ENCODE results near the gene TP53I3. TPM values are rescaled to one million over a fixed set of nuclear protein-coding genes. Genes with fewer than 3 reads are reported as not detected.
A peak's percentile ranks its signal among the peaks of the same experiment; 100 is the strongest.
"Not testable (repeated sequence)": the region's sequence is repeated elsewhere in the genome, so short reads cannot be mapped to it uniquely, and the experiment has no call there.

The TP53I3 gene
- total and polyA plus RNA-seq, 8 donors: 17.0 to 43.0 (median 22.7) TPM

GRCh38 chr2:24045511-24046508 lies 38.8 kb downstream of the TP53I3 start:
- ATAC-seq (no peak), DNase-seq (no peak), FAIRE-seq (no peak)
- H3K9me3 ChIP-seq: no peaks in the 10 kb centered on the region
- H3K36me3 ChIP-seq: no peaks in the 10 kb centered on the region
- H3K27ac ChIP-seq: no peak overlapping the region
- intact Hi-C loops (cut with DNase I): no loop called here
- peaks cover 0 to 17% (median 0%) of the 10 kb centered on the region in 3 donors for H3K4me1 ChIP-seq
- peak overlapping the region in 1 of 4 donors; percentile 57 for H3K4me3 ChIP-seq
- WGBS, 2 donors: 71 to 76% methylated on average over 11 of the region's 11 CpGs
- TF ChIP-seq CTCF (IDR thresholded peaks at IDR 0.05): no peak
- H3K27me3 ChIP-seq: no peaks in the 10 kb centered on the region

DNA sequence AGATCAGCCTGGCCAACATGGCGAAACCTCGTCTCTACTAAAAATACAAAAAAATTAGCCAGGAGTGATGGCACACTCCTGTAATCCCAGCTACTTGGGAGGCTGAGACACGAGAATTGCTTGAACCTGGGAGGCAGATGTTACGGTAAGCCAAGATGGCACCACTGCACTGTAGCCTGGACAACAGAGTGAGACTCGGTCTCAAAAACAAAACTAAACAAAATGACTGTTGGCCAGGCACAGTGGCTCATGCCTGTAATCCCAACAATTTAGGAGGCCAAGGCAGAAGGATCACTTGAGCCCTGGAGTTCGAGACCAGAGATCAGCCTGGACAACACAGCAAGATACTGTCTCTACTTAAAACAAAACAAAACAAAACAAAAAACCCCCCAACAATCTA lies 41.5 kb downstream of the TP53I3 start:
- H3K27me3 ChIP-seq, FAIRE-seq: not testable (repeated sequence)
- WGBS, 2 donors: 90 to 96% methylated on average over 6 of the region's 6 CpGs

DNA sequence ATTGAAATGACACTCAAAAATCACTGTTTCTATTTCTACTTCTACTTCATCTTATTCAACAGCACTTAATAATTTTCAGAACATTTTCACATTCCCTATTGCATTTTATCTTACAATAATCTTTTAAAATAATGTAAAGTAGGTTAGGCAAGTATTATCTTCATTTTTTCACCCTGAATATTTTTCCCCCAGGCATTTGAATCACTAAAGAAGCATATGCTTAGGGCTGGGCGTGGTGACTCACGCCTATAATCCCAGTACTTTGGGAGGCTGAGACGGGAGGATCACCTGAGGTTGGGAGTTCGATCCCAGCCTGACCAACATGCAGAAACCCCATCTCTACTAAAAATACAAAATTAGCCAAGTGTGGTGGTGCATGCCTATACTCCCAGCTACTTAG lies 44.1 kb downstream of the TP53I3 start:
- no peak for TF ChIP-seq CTCF (IDR thresholded peaks at IDR 0.05)
- ATAC-seq (no peak), FAIRE-seq (no peak), DNase-seq (no peak)
- WGBS, 2 donors: 84 to 95% methylated on average over 4 of the region's 4 CpGs
- Histone ChIP-seq H3K27ac (no peak overlapping the region), H3K9me3 (no peaks in the 10 kb centered on the region), H3K4me3 (no peak overlapping the region), H3K36me3 (peaks cover 0 to 3% (median 0%) of the 10 kb centered on the region in 3 donors), H3K4me1 (no peaks in the 10 kb centered on the region), H3K27me3 (no peaks in the 10 kb centered on the region)
- intact Hi-C loops (cut with DNase I): no loop called here

More for the DNA sequence above, 41.5 kb downstream of the TP53I3 start:
- H3K27ac ChIP-seq; ATAC-seq; H3K4me3 ChIP-seq; DNase-seq; H3K4me1 ChIP-seq; H3K36me3 ChIP-seq; intact Hi-C loops (cut with DNase I); H3K9me3 ChIP-seq: not testable (repeated sequence)

GRCh38 chr2:24038786-24039499 lies 45.7 kb downstream of the TP53I3 start:
- Histone ChIP-seq H3K36me3 (peaks cover 0 to 3% (median 0%) of the 10 kb centered on the region in 3 donors), H3K9me3 (no peaks in the 10 kb centered on the region), H3K4me3 (no peak overlapping the region), H3K27me3 (no peaks in the 10 kb centered on the region), H3K27ac (no peak overlapping the region), H3K4me1 (no peaks in the 10 kb centered on the region)
- intact Hi-C loops (cut with DNase I): no loop called here
- WGBS, 2 donors: 88 to 91% methylated on average over 9 of the region's 9 CpGs
- no peak for FAIRE-seq
- ATAC-seq: no peak
- DNase-seq: no peak
- TF ChIP-seq CTCF (IDR thresholded peaks at IDR 0.05): no peak

Other genes with a start within 250 kb of the TP53I3 start
- 10 to 100 TPM in 2 of 6 donors, 1 to 10 TPM in 4; 7.4 to 15.6 (median 9.9) TPM for gene ATAD2B, start 157.7 kb downstream of the TP53I3 start, total RNA-seq
- gene ATAD2B, start 157.7 kb downstream of the TP53I3 start, polyA plus RNA-seq: 1 to 10 TPM; 4.1 to 4.4 TPM
- 1 to 10 TPM; 3.4 to 9.0 (median 5.2) TPM for gene UBXN2A, start 144.4 kb downstream of the TP53I3 start, total RNA-seq
- gene UBXN2A, start 144.4 kb downstream of the TP53I3 start, polyA plus RNA-seq: 1 to 10 TPM; 2.4 to 4.9 TPM
- gene MFSD2B, start 74.7 kb downstream of the TP53I3 start, total RNA-seq: under 1 TPM in 2 of 6 donors, not detected in 4; 0.12 to 0.47 TPM
- under 1 TPM in 1 of 2 donors, not detected in 1; 0.07 TPM for gene MFSD2B, start 74.7 kb downstream of the TP53I3 start, polyA plus RNA-seq
- gene WDCP, start 37.4 kb downstream of the TP53I3 start, total RNA-seq: 1 to 10 TPM; 2.2 to 8.5 (median 3.1) TPM
- 1 to 10 TPM in 1 of 2 donors, under 1 TPM in 1; 0.84 to 1.7 TPM for gene WDCP, start 37.4 kb downstream of the TP53I3 start, polyA plus RNA-seq
- gene FKBP1B, start 35.1 kb downstream of the TP53I3 start, total RNA-seq: 1 to 10 TPM; 2.6 to 8.1 (median 4.4) TPM
- gene FKBP1B, start 35.1 kb downstream of the TP53I3 start, polyA plus RNA-seq: 10 to 100 TPM in 1 of 2 donors, 1 to 10 TPM in 1; 9.9 to 25.6 TPM
- 10 to 100 TPM; 16.7 to 35.7 (median 29.2) TPM for gene SF3B6, start 8.5 kb downstream of the TP53I3 start, total RNA-seq
- 10 to 100 TPM; 35.6 to 65.4 TPM for gene SF3B6, start 8.5 kb downstream of the TP53I3 start, polyA plus RNA-seq
- gene PFN4, start 38.5 kb upstream of the TP53I3 start, total RNA-seq: under 1 TPM; 0.16 to 0.52 (median 0.38) TPM
- under 1 TPM; 0.53 to 0.63 TPM for gene PFN4, start 38.5 kb upstream of the TP53I3 start, polyA plus RNA-seq
- 10 to 100 TPM in 1 of 6 donors, 1 to 10 TPM in 5; 5.8 to 13.8 (median 8.2) TPM for gene FAM228B, start 38.6 kb upstream of the TP53I3 start, total RNA-seq
- 10 to 100 TPM; 16.2 to 31.4 TPM for gene FAM228B, start 38.6 kb upstream of the TP53I3 start, polyA plus RNA-seq
- gene FAM228A, start 90.2 kb upstream of the TP53I3 start, total RNA-seq: under 1 TPM in 5 of 6 donors, not detected in 1; 0.19 to 0.47 (median 0.32) TPM
- gene FAM228A, start 90.2 kb upstream of the TP53I3 start, polyA plus RNA-seq: under 1 TPM; 0.34 to 0.56 TPM